Measurements from ENCODE around the gene UCHL3.

The UCHL3 gene

DNA sequence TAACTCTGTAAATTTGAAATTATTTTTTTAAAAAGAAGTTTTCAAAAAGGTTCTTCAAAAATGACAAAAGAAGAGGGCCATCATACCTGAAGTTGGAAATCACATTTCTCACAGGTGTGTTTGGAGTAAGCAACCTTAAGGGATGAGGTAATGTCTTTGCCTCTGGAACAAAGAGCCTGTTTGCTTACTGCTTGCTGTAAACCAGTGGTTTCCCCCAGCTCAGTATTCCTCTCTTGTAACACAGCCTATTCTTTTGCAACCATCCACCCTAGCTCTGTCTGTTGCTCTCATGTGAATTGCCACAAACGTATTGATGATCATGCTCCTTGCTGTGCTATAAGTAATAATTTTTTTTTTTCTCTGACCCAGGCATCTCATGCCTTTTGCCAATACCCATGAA is 38.1 kb downstream of the UCHL3 start:
- intact Hi-C loops (cut with DNase I; ENCODE audit: low total_unique reads): no loop called here
- TF ChIP-seq, protein P1, sequence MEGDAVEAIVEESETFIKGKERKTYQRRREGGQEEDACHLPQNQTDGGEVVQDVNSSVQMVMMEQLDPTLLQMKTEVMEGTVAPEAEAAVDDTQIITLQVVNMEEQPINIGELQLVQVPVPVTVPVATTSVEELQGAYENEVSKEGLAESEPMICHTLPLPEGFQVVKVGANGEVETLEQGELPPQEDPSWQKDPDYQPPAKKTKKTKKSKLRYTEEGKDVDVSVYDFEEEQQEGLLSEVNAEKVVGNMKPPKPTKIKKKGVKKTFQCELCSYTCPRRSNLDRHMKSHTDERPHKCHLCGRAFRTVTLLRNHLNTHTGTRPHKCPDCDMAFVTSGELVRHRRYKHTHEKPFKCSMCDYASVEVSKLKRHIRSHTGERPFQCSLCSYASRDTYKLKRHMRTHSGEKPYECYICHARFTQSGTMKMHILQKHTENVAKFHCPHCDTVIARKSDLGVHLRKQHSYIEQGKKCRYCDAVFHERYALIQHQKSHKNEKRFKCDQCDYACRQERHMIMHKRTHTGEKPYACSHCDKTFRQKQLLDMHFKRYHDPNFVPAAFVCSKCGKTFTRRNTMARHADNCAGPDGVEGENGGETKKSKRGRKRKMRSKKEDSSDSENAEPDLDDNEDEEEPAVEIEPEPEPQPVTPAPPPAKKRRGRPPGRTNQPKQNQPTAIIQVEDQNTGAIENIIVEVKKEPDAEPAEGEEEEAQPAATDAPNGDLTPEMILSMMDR (IDR thresholded peaks at IDR 0.05): no peak
- peaks cover 0 to 16% (median 6%) of the 10 kb centered on the region in 3 donors for H3K9me3 ChIP-seq
- H3K4me3 ChIP-seq: no peak overlapping the region
- H3K36me3 ChIP-seq: peaks cover 5 to 18% (median 15%) of the 10 kb centered on the region in 3 donors
- DNase-seq: no peak
- H3K4me1 ChIP-seq: no peaks in the 10 kb centered on the region
- no peaks in the 10 kb centered on the region for H3K27me3 ChIP-seq
- H3K27ac ChIP-seq: no peak overlapping the region

- no peaks in the 10 kb centered on the region for H3K9me3 ChIP-seq
- H3K36me3 ChIP-seq: peaks cover 0 to 7% (median 4%) of the 10 kb centered on the region in 3 donors
- H3K27me3 ChIP-seq: no peaks in the 10 kb centered on the region
- H3K27ac ChIP-seq: no peak overlapping the region
- intact Hi-C loops (cut with DNase I; ENCODE audit: low total_unique reads): no loop called here
- H3K4me1 ChIP-seq: no peaks in the 10 kb centered on the region
- TF ChIP-seq, protein P1 (IDR thresholded peaks at IDR 0.05): no peak
- no peak for DNase-seq
- H3K4me3 ChIP-seq: no peak overlapping the region
Observed at GRCh38 chr13:75596657-75597182, 47.1 kb downstream of the UCHL3 start.

GRCh38 chr13:75600371-75600770 is 50.8 kb downstream of the UCHL3 start:
- TF ChIP-seq, protein P1 (IDR thresholded peaks at IDR 0.05): no peak
- H3K4me1 ChIP-seq: no peaks in the 10 kb centered on the region
- H3K9me3 ChIP-seq: no peaks in the 10 kb centered on the region
- peaks cover 0 to 7% (median 3%) of the 10 kb centered on the region in 3 donors for H3K36me3 ChIP-seq
- H3K27me3 ChIP-seq: no peaks in the 10 kb centered on the region
- H3K27ac ChIP-seq: no peak overlapping the region
- intact Hi-C loops (cut with DNase I; ENCODE audit: low total_unique reads): no loop called here
- no peak overlapping the region for H3K4me3 ChIP-seq
- DNase-seq: no peak

- no peaks in the 10 kb centered on the region for H3K4me1 ChIP-seq
- intact Hi-C loops (cut with DNase I; ENCODE audit: low total_unique reads): no loop called here
- DNase-seq: no peak
- H3K27ac ChIP-seq: no peak overlapping the region
- H3K9me3 ChIP-seq: no peaks in the 10 kb centered on the region
- H3K27me3 ChIP-seq: no peaks in the 10 kb centered on the region
- peaks cover 0 to 8% (median 3%) of the 10 kb centered on the region in 3 donors for H3K36me3 ChIP-seq
- no peak overlapping the region for H3K4me3 ChIP-seq
- TF ChIP-seq, protein P1 (IDR thresholded peaks at IDR 0.05): no peak
Observed at GRCh38 chr13:75603038-75603437, 53.4 kb downstream of the UCHL3 start.

- TF ChIP-seq, protein P1 (IDR thresholded peaks at IDR 0.05): no peak
- no peak for DNase-seq
- H3K9me3 ChIP-seq: no peaks in the 10 kb centered on the region
- H3K27me3 ChIP-seq: no peaks in the 10 kb centered on the region
- H3K4me3 ChIP-seq: no peak overlapping the region
- intact Hi-C loops (cut with DNase I; ENCODE audit: low total_unique reads): no loop called here
- H3K27ac ChIP-seq: no peak overlapping the region
- no peaks in the 10 kb centered on the region for H3K4me1 ChIP-seq
- H3K36me3 ChIP-seq: peaks cover 0 to 8% (median 3%) of the 10 kb centered on the region in 3 donors
Observed at GRCh38 chr13:75607447-75607846, 57.9 kb downstream of the UCHL3 start.

DNA sequence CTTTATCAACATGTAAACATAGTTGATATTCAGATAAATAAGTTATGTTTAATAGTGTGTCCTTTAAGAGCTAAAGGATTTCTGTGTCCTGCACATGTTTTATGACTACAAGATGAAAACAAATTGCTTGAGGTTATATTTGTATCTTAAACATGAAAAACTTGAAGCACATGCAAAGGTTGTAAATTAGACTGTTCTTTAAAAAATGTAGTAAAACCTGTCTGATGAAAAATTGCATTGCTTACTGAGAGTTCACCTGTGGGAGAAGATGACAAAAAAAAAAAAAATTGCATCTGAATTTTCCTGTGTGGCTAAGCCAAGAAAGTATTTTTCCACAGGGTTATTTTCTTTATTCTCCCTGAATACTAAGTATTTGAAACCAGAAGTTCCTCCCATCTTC is 60.9 kb downstream of the UCHL3 start:
- no peak overlapping the region for H3K27ac ChIP-seq
- H3K9me3 ChIP-seq: no peaks in the 10 kb centered on the region
- DNase-seq: no peak
- H3K27me3 ChIP-seq: no peaks in the 10 kb centered on the region
- intact Hi-C loops (cut with DNase I; ENCODE audit: low total_unique reads): no loop called here
- H3K4me1 ChIP-seq: no peaks in the 10 kb centered on the region
- peaks cover 0 to 8% (median 0%) of the 10 kb centered on the region in 3 donors for H3K36me3 ChIP-seq
- TF ChIP-seq, protein P1 (IDR thresholded peaks at IDR 0.05): no peak
- H3K4me3 ChIP-seq: no peak overlapping the region
